ENCODE results near the gene SCAMP2. TPM values are rescaled to one million over a fixed set of nuclear protein-coding genes. Genes with fewer than 3 reads are reported as not detected.

The SCAMP2 gene
- total RNA-seq, 3 donors from 2014 or later (not counting 1 experiment from before 2014, with no cell fraction given) = 78.8 to 101 (median 92.8) TPM

DNA sequence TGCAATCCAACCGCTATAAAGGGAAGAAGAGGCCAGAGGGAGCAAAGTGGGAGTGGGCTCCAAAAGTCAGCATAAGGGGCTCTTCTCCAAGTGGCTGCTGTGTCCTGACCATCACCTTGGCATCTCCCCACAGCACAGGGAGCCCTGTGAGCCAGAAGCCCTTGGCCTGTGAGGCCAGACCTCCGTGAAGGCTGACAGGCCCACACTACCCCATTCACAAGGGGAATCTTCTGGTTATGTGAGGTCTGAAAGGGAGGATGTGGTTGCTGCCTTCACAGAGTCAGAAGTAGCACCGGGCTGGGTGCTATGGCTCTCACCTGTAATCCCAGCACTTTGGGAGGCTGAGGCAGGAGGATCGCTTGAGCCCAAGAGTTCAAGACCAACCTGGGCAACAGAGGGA lies 27.6 kb downstream of the SCAMP2 start:
- Mint-ChIP-seq H3K27ac (peak overlapping the region; percentile 91), H3K4me3 (peak overlapping the region; percentile 74), H3K9me3 (no peaks in the 10 kb centered on the region), H3K36me3 (peaks cover 15% of the 10 kb centered on the region), H3K4me1 (peaks cover 18 to 49% of the 10 kb centered on the region in 2 donors), H3K27me3 (ENCODE audit: low read depth in 2 of 2) (no peaks in the 10 kb centered on the region)
- Histone ChIP-seq H3K4me3 (ENCODE audit: low read length) (no peak overlapping the region), H3K27ac (ENCODE audit: low read length) (peak overlapping the region; percentile 80), H3K36me3 (ENCODE audit: control insufficient read depth, insufficient read depth, low read length) (peaks cover 34% of the 10 kb centered on the region), H3K4me1 (ENCODE audit: control insufficient read depth, insufficient read depth, low read length) (peaks cover 48% of the 10 kb centered on the region), H3K27me3 (ENCODE audit: control insufficient read depth, insufficient read depth, low read length) (no peaks in the 10 kb centered on the region), H3K9me3 (ENCODE audit: control insufficient read depth, insufficient read depth, low read length) (no peaks in the 10 kb centered on the region)
- intact Hi-C loops (cut with micrococcal nuclease) = loop anchor here (2.0 to 10.0 kb wide), 3 partner anchors 13 to 359 kb away; partner anchors contain the start of genes C15orf39 and SCAMP2
- DNase-seq (peak in 1 of 2 donors; percentile 56), ATAC-seq (peak in 1 of 3 donors; percentile 5)
- 26% methylated on average over 4 of the region's 4 CpGs for WGBS (ENCODE audit: insufficient coverage)
- TF ChIP-seq, protein P1, sequence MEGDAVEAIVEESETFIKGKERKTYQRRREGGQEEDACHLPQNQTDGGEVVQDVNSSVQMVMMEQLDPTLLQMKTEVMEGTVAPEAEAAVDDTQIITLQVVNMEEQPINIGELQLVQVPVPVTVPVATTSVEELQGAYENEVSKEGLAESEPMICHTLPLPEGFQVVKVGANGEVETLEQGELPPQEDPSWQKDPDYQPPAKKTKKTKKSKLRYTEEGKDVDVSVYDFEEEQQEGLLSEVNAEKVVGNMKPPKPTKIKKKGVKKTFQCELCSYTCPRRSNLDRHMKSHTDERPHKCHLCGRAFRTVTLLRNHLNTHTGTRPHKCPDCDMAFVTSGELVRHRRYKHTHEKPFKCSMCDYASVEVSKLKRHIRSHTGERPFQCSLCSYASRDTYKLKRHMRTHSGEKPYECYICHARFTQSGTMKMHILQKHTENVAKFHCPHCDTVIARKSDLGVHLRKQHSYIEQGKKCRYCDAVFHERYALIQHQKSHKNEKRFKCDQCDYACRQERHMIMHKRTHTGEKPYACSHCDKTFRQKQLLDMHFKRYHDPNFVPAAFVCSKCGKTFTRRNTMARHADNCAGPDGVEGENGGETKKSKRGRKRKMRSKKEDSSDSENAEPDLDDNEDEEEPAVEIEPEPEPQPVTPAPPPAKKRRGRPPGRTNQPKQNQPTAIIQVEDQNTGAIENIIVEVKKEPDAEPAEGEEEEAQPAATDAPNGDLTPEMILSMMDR (IDR thresholded peaks at IDR 0.05) = no peak

DNA sequence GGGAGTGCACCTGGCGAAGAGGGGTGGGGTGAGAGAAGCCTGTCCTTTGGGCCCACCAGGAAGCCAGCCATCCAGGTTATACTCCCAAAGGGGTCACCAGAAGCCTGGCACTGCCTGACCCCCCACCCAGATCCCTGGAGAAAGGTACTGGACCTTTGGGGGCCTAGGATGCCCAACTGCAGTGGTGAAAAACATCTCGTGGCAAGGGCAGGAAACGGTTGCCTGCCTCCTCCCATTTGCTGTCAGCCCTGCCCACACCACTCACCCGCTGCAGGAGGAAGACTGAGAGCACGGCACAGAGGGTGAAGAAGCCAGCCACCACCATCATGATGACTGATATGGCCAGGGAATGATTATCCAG lies 28.0 kb downstream of the SCAMP2 start:
- no peaks in the 10 kb centered on the region for H3K9me3 Mint-ChIP-seq
- H3K27ac ChIP-seq (ENCODE audit: low read length) = peak overlapping the region; percentile 80
- DNase-seq (peak; percentile 47 to 78), ATAC-seq (peak; percentile 39 to 46 (median 45))
- H3K27me3 ChIP-seq (ENCODE audit: control insufficient read depth, insufficient read depth, low read length) = no peaks in the 10 kb centered on the region
- intact Hi-C loops (cut with micrococcal nuclease) = loop anchor here (2.0 to 10.0 kb wide), 3 partner anchors 14 to 360 kb away; partner anchors contain the start of genes C15orf39 and SCAMP2
- WGBS (ENCODE audit: insufficient coverage) = 20% methylated on average over 4 of the region's 5 CpGs
- TF ChIP-seq, protein P1 (IDR thresholded peaks at IDR 0.05) = no peak
- no peaks in the 10 kb centered on the region for H3K27me3 Mint-ChIP-seq (ENCODE audit: low read depth in 2 of 2)
- peaks cover 48% of the 10 kb centered on the region for H3K4me1 ChIP-seq (ENCODE audit: control insufficient read depth, insufficient read depth, low read length)
- peaks cover 18 to 49% of the 10 kb centered on the region in 2 donors for H3K4me1 Mint-ChIP-seq
- peak overlapping the region; percentile 74 for H3K4me3 Mint-ChIP-seq
- no peak overlapping the region for H3K4me3 ChIP-seq (ENCODE audit: low read length)
- H3K27ac Mint-ChIP-seq = peak overlapping the region; percentile 91
- peaks cover 30% of the 10 kb centered on the region for H3K36me3 ChIP-seq (ENCODE audit: control insufficient read depth, insufficient read depth, low read length)
- H3K9me3 ChIP-seq (ENCODE audit: control insufficient read depth, insufficient read depth, low read length) = no peaks in the 10 kb centered on the region
- peaks cover 15% of the 10 kb centered on the region for H3K36me3 Mint-ChIP-seq

DNA sequence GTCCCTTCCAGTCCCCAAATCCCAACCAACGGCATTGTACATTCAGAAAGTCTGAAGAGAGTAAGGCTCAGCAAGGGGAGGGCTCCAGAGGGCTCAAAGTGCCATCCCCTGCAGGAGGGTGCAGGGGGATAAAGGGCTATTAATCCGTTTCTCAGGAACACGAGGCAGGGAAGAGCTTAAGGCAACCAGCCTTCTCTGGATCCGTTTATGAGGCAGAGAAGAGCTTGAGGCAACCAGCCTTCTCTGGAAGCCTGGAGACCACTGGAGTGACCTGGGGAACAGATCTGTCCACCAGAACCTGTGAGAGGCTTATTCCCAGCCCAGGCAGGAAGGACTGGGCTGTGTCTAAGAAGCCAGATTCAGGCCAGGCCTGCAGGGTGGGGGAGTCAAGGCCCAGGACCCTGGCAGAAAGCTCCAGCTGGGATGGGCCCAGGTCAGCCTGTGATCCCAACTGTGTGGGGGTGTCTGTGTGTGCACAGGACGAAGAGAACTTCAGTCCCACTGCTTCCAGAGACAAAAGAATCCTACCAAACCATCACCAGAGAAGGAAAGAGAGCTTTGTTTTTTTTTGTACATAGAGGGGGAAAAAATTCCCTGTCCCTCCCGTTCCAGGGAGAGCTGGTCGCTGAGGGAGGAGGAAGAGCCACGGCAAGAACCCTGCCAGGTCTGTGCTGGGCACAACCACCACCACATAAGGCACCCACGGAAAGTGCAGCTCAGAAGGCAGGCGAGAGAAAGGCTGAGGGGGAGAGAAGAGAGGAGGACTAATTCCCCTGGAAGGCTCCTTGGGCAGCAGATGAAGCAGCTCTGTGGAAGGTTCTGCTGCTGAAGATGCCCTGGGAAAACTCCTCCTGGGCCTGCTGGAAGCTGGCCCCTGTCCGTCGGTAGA lies 28.6 kb downstream of the SCAMP2 start:
- 51% methylated on average over 9 of the region's 12 CpGs for WGBS (ENCODE audit: insufficient coverage)
- Mint-ChIP-seq H3K27me3 (ENCODE audit: low read depth in 2 of 2) (no peaks in the 10 kb centered on the region), H3K4me1 (peaks cover 18 to 49% of the 10 kb centered on the region in 2 donors), H3K36me3 (peaks cover 15% of the 10 kb centered on the region), H3K27ac (peak overlapping the region; percentile 91), H3K4me3 (peak overlapping the region; percentile 74), H3K9me3 (no peaks in the 10 kb centered on the region)
- Histone ChIP-seq H3K4me1 (ENCODE audit: control insufficient read depth, insufficient read depth, low read length) (peaks cover 48% of the 10 kb centered on the region), H3K36me3 (ENCODE audit: control insufficient read depth, insufficient read depth, low read length) (peaks cover 24% of the 10 kb centered on the region), H3K27ac (ENCODE audit: low read length) (peak overlapping the region; percentile 80), H3K27me3 (ENCODE audit: control insufficient read depth, insufficient read depth, low read length) (no peaks in the 10 kb centered on the region), H3K9me3 (ENCODE audit: control insufficient read depth, insufficient read depth, low read length) (no peaks in the 10 kb centered on the region), H3K4me3 (ENCODE audit: low read length) (no peak overlapping the region)
- intact Hi-C loops (cut with micrococcal nuclease) = loop anchor here (2.0 to 10.0 kb wide), 5 partner anchors 14 to 360 kb away; partner anchors contain the start of genes C15orf39, FAM219B and SCAMP2
- TF ChIP-seq, protein P1 (IDR thresholded peaks at IDR 0.05) = no peak
- DNase-seq (no peak), ATAC-seq (no peak)

Measured in natural killer cell (primary cell).